GM23338 (cell line): ENCODE measurements around the gene TBC1D5. TPM values are rescaled to one million over a fixed set of nuclear protein-coding genes. Genes with fewer than 3 reads are reported as not detected.

Source experiments
- ATAC-seq: fragments of 200-7000 bp; cut with Tn5 transposase; 3 replicates; pipeline ENCODE4 v1.9.1; 2020
- DNase-seq: peaks from one replicate; pipeline ENCODE4 v3.0.0-alpha.2; 2015; ENCODE audit warnings: low spot score
- H2AFZ ChIP-seq: fragments of 200-600 bp; sonication (generic); 2 replicates; pipeline ENCODE4 v1.8.0; 2016; ENCODE audit warnings: antibody characterized with exemption, mild to moderate bottlenecking, moderate library complexity
- H3F3A ChIP-seq: fragments of 200-600 bp; sonication (generic); replicated peaks from 2 replicates; pipeline ENCODE4 v1.8.0; 2017; ENCODE audit warnings: antibody characterized with exemption, mixed run types, low read depth
- H3K27ac ChIP-seq: fragments of 200-600 bp; sonication (generic); 2 replicates; pipeline ENCODE4 v1.6.1; 2016; ENCODE audit warnings: low read depth
- H3K27me3 ChIP-seq: fragments of 200-600 bp; sonication (generic); 2 replicates; pipeline ENCODE4 v1.8.0; 2016; ENCODE audit warnings: mild to moderate bottlenecking, mixed run types, moderate library complexity; ENCODE audit not compliant: insufficient read depth
- H3K36me3 ChIP-seq: fragments of 200-600 bp; sonication (generic); 2 replicates; pipeline ENCODE4 v1.8.0; 2016; ENCODE audit warnings: mild to moderate bottlenecking; ENCODE audit not compliant: insufficient read depth
- H3K4me1 ChIP-seq: fragments of 200-600 bp; sonication (generic); 2 replicates; pipeline ENCODE4 v1.8.0; 2016; ENCODE audit warnings: mild to moderate bottlenecking, moderate library complexity; ENCODE audit not compliant: insufficient read depth
- H3K4me2 ChIP-seq: fragments of 200-600 bp; sonication (generic); 2 replicates; pipeline ENCODE4 v1.7.1; 2017; ENCODE audit warnings: mixed run types
- H3K4me3 ChIP-seq: fragments of 200-600 bp; sonication (generic); 2 replicates; pipeline ENCODE4 v1.6.1; 2016; ENCODE audit warnings: mixed run types
- H3K79me2 ChIP-seq: fragments of 200-600 bp; sonication (generic); replicated peaks from 2 replicates; pipeline ENCODE4 v1.8.0; 2017; ENCODE audit warnings: mild to moderate bottlenecking; ENCODE audit not compliant: insufficient read depth
- H3K9me2 ChIP-seq: fragments of 200-600 bp; sonication (generic); 2 replicates; pipeline ENCODE4 v1.8.0; 2017; ENCODE audit not compliant: insufficient read depth
- H4K20me1 ChIP-seq: fragments of 200-600 bp; sonication (generic); replicated peaks from 2 replicates; pipeline ENCODE4 v1.8.0; 2017; ENCODE audit warnings: mild to moderate bottlenecking; ENCODE audit not compliant: insufficient read depth
- H3K27ac Mint-ChIP-seq: 2 replicates; pipeline ENCODE4 v1.8.0; 2020; ENCODE audit warnings: inconsistent platforms, mild to moderate bottlenecking, moderate library complexity, mixed read lengths
- H3K27me3 Mint-ChIP-seq: 3 replicates; pipeline ENCODE4 v1.8.0; 2022; ENCODE audit warnings: low read depth, mild to moderate bottlenecking, moderate library complexity, mixed read lengths, inconsistent platforms; ENCODE audit not compliant: insufficient read depth, poor library complexity
- H3K36me3 Mint-ChIP-seq: 3 replicates; pipeline ENCODE4 v1.8.0; 2021; ENCODE audit warnings: low read depth, mild to moderate bottlenecking, inconsistent platforms, moderate library complexity, mixed read lengths
- H3K4me1 Mint-ChIP-seq: 3 replicates; pipeline ENCODE4 v1.8.0; 2020; ENCODE audit warnings: mild to moderate bottlenecking, inconsistent platforms, mixed read lengths
- H3K4me3 Mint-ChIP-seq: 3 replicates; pipeline ENCODE4 v1.8.0; 2021; ENCODE audit warnings: moderate library complexity, mild to moderate bottlenecking, inconsistent platforms, mixed read lengths
- H3K9me3 Mint-ChIP-seq: 3 replicates; pipeline ENCODE4 v1.8.0; 2020; ENCODE audit warnings: moderate library complexity, mild to moderate bottlenecking, inconsistent platforms, mixed read lengths
- CREB1 ChIP-seq: fragments of 250-450 bp; sonication (Bioruptor Pico); IDR thresholded peaks from 2 replicates; pipeline ENCODE4 v1.5.0; 2020; ENCODE audit warnings: low read depth, mild to moderate bottlenecking, moderate library complexity
- CTCF ChIP-seq, 2 experiments: fragments of 200-600 bp in 1 of 2; sonication (generic) in 1 of 2; conservative IDR thresholded peaks; 2 replicates each; pipeline versions ENCODE4 v1.5.1 to v1.6.1; 2016 to 2017; ENCODE audit warnings: antibody characterized with exemption in 2 of 2, low read depth in 2 of 2, mild to moderate bottlenecking in 2 of 2, moderate library complexity in 1 of 2
- EZH2 ChIP-seq: fragments of 200-600 bp; sonication (generic); IDR thresholded peaks from one replicate; pipeline ENCODE4 v1.8.0; 2017; ENCODE audit warnings: antibody characterized with exemption, mild to moderate bottlenecking, low read depth; ENCODE audit not compliant: unreplicated experiment
- EZH2phosphoT487 ChIP-seq: fragments of 200-600 bp; sonication (generic); IDR thresholded peaks from one replicate; pipeline ENCODE4 v1.8.1; 2018; ENCODE audit warnings: antibody characterized with exemption; ENCODE audit not compliant: unreplicated experiment
- JUNB ChIP-seq: IDR thresholded peaks from one replicate; pipeline ENCODE4 v1.6.1; 2016; ENCODE audit warnings: antibody characterized with exemption; ENCODE audit not compliant: unreplicated experiment
- NANOG ChIP-seq: IDR thresholded peaks from 2 replicates; pipeline ENCODE4 v1.6.1; 2016; ENCODE audit warnings: antibody characterized with exemption, borderline replicate concordance
- POLR2AphosphoS5 ChIP-seq: IDR thresholded peaks from 2 replicates; pipeline ENCODE4 v1.6.1; 2016; ENCODE audit warnings: antibody characterized with exemption, low read depth
- STAT1 ChIP-seq: IDR thresholded peaks from one replicate; pipeline ENCODE4 v1.6.1; 2016; ENCODE audit warnings: antibody characterized with exemption; ENCODE audit not compliant: unreplicated experiment
- ZNF114 ChIP-seq: fragments of 250-450 bp; sonication (Bioruptor Pico); IDR thresholded peaks from 2 replicates; pipeline ENCODE4 v1.5.0; 2020; ENCODE audit warnings: mild to moderate bottlenecking, moderate library complexity
- ZNF331 ChIP-seq: fragments of 250-450 bp; sonication (Bioruptor Pico); IDR thresholded peaks from 2 replicates; pipeline ENCODE4 v1.5.0; 2020; ENCODE audit warnings: low read depth, mild to moderate bottlenecking, moderate library complexity
- ZNF462 ChIP-seq: fragments of 250-450 bp; sonication (Bioruptor Pico); IDR thresholded peaks from 2 replicates; pipeline ENCODE4 v1.5.0; 2020; ENCODE audit warnings: mild to moderate bottlenecking, moderate library complexity
- polyA plus RNA-seq: library from polyadenylated mRNA; unstranded; fragments of >200 nt; fragmentation: Nextera tagmentation; extraction: Ambion mirVana; gene quantifications from 2 replicates; pipeline ENCODE4 v1.2.1, GENCODE V29; 2016
- total RNA-seq: library from RNA; depleted of rRNA; stranded (reverse); fragments of >200 nt; shearing (Covaris generic); gene quantifications from 2 replicates; pipeline ENCODE4 v1.2.3, GENCODE V29; 2014
- TF ChIP-seq, protein P1 (sequence below): IDR thresholded peaks from one replicate; pipeline ENCODE4 v1.6.1; 2018; ENCODE audit warnings: antibody characterized with exemption; ENCODE audit not compliant: unreplicated experiment
- TF ChIP-seq, protein P2 (sequence below): IDR thresholded peaks from 2 replicates; pipeline ENCODE4 v1.6.1; 2016; ENCODE audit warnings: antibody characterized with exemption

The TBC1D5 gene
- total and polyA plus RNA-seq, 2 experiments from 2014 or later, result 21.8 to 48.1 TPM

GRCh38 chr3:17687566-17687965 lies 54.9 kb downstream of the TBC1D5 start:
- H3K79me2 ChIP-seq, result peaks cover 23% of the 10 kb centered on the region; the same call in 1 of the 2 replicates

More at GRCh38 chr3:17687566-17687965, 54.9 kb downstream of the TBC1D5 start:
- H3K9me2 ChIP-seq, result no peaks in the 10 kb centered on the region
- DNase-seq, result no peak
- H3K4me1 Mint-ChIP-seq, result no peaks in the 10 kb centered on the region
- no peaks in the 10 kb centered on the region; the same call in 1 of the 3 replicates for H3K9me3 Mint-ChIP-seq
- no peaks in the 10 kb centered on the region for H3K36me3 ChIP-seq
- H3K27ac ChIP-seq, result no peak overlapping the region
- H3K4me2 ChIP-seq, result no peak overlapping the region
- H2AFZ ChIP-seq, result no peak overlapping the region
- H3F3A ChIP-seq, result no peaks in the 10 kb centered on the region
- H3K27me3 ChIP-seq, result no peaks in the 10 kb centered on the region
- no peak overlapping the region for H3K4me3 ChIP-seq
- peaks cover under 1% of the 10 kb centered on the region for H3K36me3 Mint-ChIP-seq
- H3K27me3 Mint-ChIP-seq, result no peaks in the 10 kb centered on the region
- H3K27ac Mint-ChIP-seq, result no peak overlapping the region
- TF ChIP-seq ZNF114 (CRISPR knock-in tag) (no peak), ZNF462 (CRISPR knock-in tag) (no peak), STAT1 (no peak), ZNF331 (no peak), EZH2phosphoT487 (no peak), EZH2 (no peak), JUNB (no peak), CTCF (conservative IDR thresholded peaks at IDR 0.05; ENCODE audit: low read depth in 2 of 2) (no peak), POLR2AphosphoS5 (no peak), NANOG (no peak), CREB1 (CRISPR knock-in tag) (no peak)
- TF ChIP-seq, protein P1, sequence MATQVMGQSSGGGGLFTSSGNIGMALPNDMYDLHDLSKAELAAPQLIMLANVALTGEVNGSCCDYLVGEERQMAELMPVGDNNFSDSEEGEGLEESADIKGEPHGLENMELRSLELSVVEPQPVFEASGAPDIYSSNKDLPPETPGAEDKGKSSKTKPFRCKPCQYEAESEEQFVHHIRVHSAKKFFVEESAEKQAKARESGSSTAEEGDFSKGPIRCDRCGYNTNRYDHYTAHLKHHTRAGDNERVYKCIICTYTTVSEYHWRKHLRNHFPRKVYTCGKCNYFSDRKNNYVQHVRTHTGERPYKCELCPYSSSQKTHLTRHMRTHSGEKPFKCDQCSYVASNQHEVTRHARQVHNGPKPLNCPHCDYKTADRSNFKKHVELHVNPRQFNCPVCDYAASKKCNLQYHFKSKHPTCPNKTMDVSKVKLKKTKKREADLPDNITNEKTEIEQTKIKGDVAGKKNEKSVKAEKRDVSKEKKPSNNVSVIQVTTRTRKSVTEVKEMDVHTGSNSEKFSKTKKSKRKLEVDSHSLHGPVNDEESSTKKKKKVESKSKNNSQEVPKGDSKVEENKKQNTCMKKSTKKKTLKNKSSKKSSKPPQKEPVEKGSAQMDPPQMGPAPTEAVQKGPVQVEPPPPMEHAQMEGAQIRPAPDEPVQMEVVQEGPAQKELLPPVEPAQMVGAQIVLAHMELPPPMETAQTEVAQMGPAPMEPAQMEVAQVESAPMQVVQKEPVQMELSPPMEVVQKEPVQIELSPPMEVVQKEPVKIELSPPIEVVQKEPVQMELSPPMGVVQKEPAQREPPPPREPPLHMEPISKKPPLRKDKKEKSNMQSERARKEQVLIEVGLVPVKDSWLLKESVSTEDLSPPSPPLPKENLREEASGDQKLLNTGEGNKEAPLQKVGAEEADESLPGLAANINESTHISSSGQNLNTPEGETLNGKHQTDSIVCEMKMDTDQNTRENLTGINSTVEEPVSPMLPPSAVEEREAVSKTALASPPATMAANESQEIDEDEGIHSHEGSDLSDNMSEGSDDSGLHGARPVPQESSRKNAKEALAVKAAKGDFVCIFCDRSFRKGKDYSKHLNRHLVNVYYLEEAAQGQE, result no peak
- TF ChIP-seq, protein P2, sequence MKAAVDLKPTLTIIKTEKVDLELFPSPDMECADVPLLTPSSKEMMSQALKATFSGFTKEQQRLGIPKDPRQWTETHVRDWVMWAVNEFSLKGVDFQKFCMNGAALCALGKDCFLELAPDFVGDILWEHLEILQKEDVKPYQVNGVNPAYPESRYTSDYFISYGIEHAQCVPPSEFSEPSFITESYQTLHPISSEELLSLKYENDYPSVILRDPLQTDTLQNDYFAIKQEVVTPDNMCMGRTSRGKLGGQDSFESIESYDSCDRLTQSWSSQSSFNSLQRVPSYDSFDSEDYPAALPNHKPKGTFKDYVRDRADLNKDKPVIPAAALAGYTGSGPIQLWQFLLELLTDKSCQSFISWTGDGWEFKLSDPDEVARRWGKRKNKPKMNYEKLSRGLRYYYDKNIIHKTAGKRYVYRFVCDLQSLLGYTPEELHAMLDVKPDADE, result no peak
- H3K4me1 ChIP-seq, result no peaks in the 10 kb centered on the region
- ATAC-seq, result no peak
- H3K4me3 Mint-ChIP-seq, result no peak overlapping the region
- H4K20me1 ChIP-seq, result no peaks in the 10 kb centered on the region
